ENCODE data around the gene ANKRD12. TPM values are rescaled to one million over a fixed set of nuclear protein-coding genes. Genes with fewer than 3 reads are reported as not detected.

Gene ANKRD12
- total and polyA plus RNA-seq, 2 donors (not counting 1 experiment from before 2014, with no cell fraction given): 8.0 to 183 TPM

DNA sequence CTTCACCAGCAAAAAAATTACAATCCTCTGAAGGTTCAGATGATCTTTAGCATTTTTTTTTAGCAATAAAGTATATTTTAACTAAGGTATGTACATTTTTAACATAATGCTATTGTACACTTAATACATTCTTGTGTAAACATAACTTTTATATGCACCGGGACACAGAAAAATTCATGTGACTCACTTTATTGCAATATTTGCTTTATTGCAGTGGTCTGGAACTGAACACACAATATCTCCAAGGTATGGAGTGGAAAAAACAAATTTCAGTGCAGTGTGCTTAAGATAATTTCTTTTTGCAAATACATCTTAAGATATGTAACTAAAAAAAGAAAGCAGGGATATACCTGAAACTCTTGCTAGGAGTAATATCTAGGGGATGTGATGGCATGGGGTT lies 192.9 kb downstream of the ANKRD12 start:
- Histone ChIP-seq H2AFZ (ENCODE audit: insufficient read depth, low read depth, low read length, poor library complexity, severe bottlenecking) (no peak overlapping the region), H3K4me2 (replicated peaks; ENCODE audit: low read depth, low read length, poor library complexity, severe bottlenecking) (no peak overlapping the region), H3K79me2 (ENCODE audit: control insufficient read depth, insufficient read depth, low read length) (no peaks in the 10 kb centered on the region), H3K9ac (ENCODE audit: low read length) (no peak overlapping the region), H3K4me1 (ENCODE audit: control insufficient read depth in 2 of 2, insufficient read depth in 2 of 2, low read length in 2 of 2) (peaks cover 0 to 8% of the 10 kb centered on the region in 2 donors), H3K27me3 (replicated peaks in 1 of 4; ENCODE audit: control extremely low read depth in 1 of 4, control insufficient read depth in 3 of 4, insufficient read depth in 4 of 4, low read length in 3 of 4) (peaks cover 0 to 4% (median 0%) of the 10 kb centered on the region in 4 experiments), H3K4me3 (ENCODE audit: control extremely low read depth in 1 of 5, extremely low read depth in 1 of 5, insufficient read depth in 1 of 5, low read depth in 2 of 5, low read length in 4 of 5) (no peak overlapping the region), H4K20me1 (ENCODE audit: control insufficient read depth, insufficient read depth, low read length, poor library complexity, severe bottlenecking) (no peaks in the 10 kb centered on the region), H3K9me3 (ENCODE audit: control extremely low read depth in 1 of 3, control insufficient read depth in 2 of 3, insufficient read depth in 1 of 3, low read length in 2 of 3) (peaks cover 2 to 11% (median 6%) of the 10 kb centered on the region in 3 donors), H3K27ac (ENCODE audit: low read length in 2 of 2) (no peak overlapping the region), H3K36me3 (replicated peaks in 1 of 2; ENCODE audit: control extremely low read depth in 1 of 2, control insufficient read depth in 1 of 2, extremely low read depth in 1 of 2, insufficient read depth in 2 of 2, low read length in 1 of 2) (no peaks in the 10 kb centered on the region)
- Mint-ChIP-seq H3K27ac (no peak overlapping the region), H3K4me1 (peaks cover 6% of the 10 kb centered on the region), H3K9me3 (ENCODE audit: insufficient read depth) (peaks cover 6% of the 10 kb centered on the region), H3K27me3 (peaks cover 3% of the 10 kb centered on the region), H3K4me3 (no peak overlapping the region)
- DNase-seq (no peak), ATAC-seq (ENCODE audit: low read depth) (no peak)
- POLR2A ChIA-PET: no interaction called here
- TF ChIP-seq, protein P1, sequence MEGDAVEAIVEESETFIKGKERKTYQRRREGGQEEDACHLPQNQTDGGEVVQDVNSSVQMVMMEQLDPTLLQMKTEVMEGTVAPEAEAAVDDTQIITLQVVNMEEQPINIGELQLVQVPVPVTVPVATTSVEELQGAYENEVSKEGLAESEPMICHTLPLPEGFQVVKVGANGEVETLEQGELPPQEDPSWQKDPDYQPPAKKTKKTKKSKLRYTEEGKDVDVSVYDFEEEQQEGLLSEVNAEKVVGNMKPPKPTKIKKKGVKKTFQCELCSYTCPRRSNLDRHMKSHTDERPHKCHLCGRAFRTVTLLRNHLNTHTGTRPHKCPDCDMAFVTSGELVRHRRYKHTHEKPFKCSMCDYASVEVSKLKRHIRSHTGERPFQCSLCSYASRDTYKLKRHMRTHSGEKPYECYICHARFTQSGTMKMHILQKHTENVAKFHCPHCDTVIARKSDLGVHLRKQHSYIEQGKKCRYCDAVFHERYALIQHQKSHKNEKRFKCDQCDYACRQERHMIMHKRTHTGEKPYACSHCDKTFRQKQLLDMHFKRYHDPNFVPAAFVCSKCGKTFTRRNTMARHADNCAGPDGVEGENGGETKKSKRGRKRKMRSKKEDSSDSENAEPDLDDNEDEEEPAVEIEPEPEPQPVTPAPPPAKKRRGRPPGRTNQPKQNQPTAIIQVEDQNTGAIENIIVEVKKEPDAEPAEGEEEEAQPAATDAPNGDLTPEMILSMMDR (IDR thresholded peaks at IDR 0.05): no peak
- TF ChIP-seq EZH2 (IDR thresholded peaks at IDR 0.05; ENCODE audit: borderline replicate concordance, insufficient read depth, low read depth, low read length, poor library complexity, severe bottlenecking): no peak
- CTCF ChIA-PET: no interaction called here
- intact Hi-C loops (cut with micrococcal nuclease): no loop called here
- no CpG with 5 or more reads among the region's 1 CpG for WGBS (ENCODE audit: insufficient coverage)

DNA sequence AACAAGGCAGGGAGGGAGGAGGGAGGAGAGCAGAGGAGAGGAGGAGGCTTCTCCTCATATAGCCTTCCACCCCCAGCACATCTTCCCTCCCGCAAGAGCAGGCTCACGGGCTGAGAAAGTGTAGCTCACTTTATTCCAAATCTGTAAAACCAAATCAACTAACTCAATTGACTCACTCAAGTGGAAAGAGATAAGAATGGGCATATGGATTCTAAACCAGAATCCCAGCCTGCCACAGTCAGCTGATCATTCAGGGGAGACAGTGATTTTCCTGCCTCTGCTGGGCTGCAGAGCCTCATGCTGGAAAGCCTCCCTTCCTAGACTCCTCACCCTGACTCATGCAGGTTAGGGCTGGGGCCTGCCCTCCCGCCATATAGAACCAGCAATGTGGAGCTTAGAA lies 193.8 kb downstream of the ANKRD12 start:
- intact Hi-C loops (cut with micrococcal nuclease): no loop called here
- peaks cover 6% of the 10 kb centered on the region for H3K9me3 Mint-ChIP-seq (ENCODE audit: insufficient read depth)
- Histone ChIP-seq H3K27me3 (replicated peaks in 1 of 4; ENCODE audit: control extremely low read depth in 1 of 4, control insufficient read depth in 3 of 4, insufficient read depth in 4 of 4, low read length in 3 of 4) (peaks cover 0 to 2% (median 0%) of the 10 kb centered on the region in 4 experiments), H3K79me2 (ENCODE audit: control insufficient read depth, insufficient read depth, low read length) (no peaks in the 10 kb centered on the region), H3K4me2 (replicated peaks; ENCODE audit: low read depth, low read length, poor library complexity, severe bottlenecking) (no peak overlapping the region), H4K20me1 (ENCODE audit: control insufficient read depth, insufficient read depth, low read length, poor library complexity, severe bottlenecking) (no peaks in the 10 kb centered on the region), H3K4me1 (ENCODE audit: control insufficient read depth in 2 of 2, insufficient read depth in 2 of 2, low read length in 2 of 2) (peaks cover 3 to 11% of the 10 kb centered on the region in 2 donors), H2AFZ (ENCODE audit: insufficient read depth, low read depth, low read length, poor library complexity, severe bottlenecking) (no peak overlapping the region), H3K9ac (ENCODE audit: low read length) (no peak overlapping the region), H3K4me3 (ENCODE audit: control extremely low read depth in 1 of 5, extremely low read depth in 1 of 5, insufficient read depth in 1 of 5, low read depth in 2 of 5, low read length in 4 of 5) (no peak overlapping the region), H3K9me3 (ENCODE audit: control extremely low read depth in 1 of 3, control insufficient read depth in 2 of 3, insufficient read depth in 1 of 3, low read length in 2 of 3) (peaks cover 2 to 11% (median 6%) of the 10 kb centered on the region in 3 donors), H3K36me3 (replicated peaks in 1 of 2; ENCODE audit: control extremely low read depth in 1 of 2, control insufficient read depth in 1 of 2, extremely low read depth in 1 of 2, insufficient read depth in 2 of 2, low read length in 1 of 2) (no peaks in the 10 kb centered on the region), H3K27ac (ENCODE audit: low read length in 2 of 2) (no peak overlapping the region)
- H3K27me3 Mint-ChIP-seq: peaks cover 3% of the 10 kb centered on the region
- ATAC-seq (ENCODE audit: low read depth) (no peak), DNase-seq (no peak)
- TF ChIP-seq EZH2 (IDR thresholded peaks at IDR 0.05; ENCODE audit: borderline replicate concordance, insufficient read depth, low read depth, low read length, poor library complexity, severe bottlenecking): no peak
- no CpG with 5 or more reads among the region's 3 CpGs for WGBS (ENCODE audit: insufficient coverage)
- ChIA-PET CTCF (interaction anchor here (0.6 kb wide), 2 partner anchors 10 to 17 kb away, joined by 3 to 4 read pairs; no protein-coding TSS in a partner anchor), POLR2A (no interaction called here)
- H3K27ac Mint-ChIP-seq: no peak overlapping the region
- peaks cover 9% of the 10 kb centered on the region for H3K4me1 Mint-ChIP-seq
- no peak overlapping the region for H3K4me3 Mint-ChIP-seq

Measured in B cell (primary cell).